Ishikawa (cell line): Measurements from ENCODE around the gene SH2B2.

Experiments used
- CEBPB ChIP-seq: IDR thresholded peaks from 2 replicates; pipeline ENCODE4 v1.6.1; 2012
- CREB1 ChIP-seq: IDR thresholded peaks from 2 replicates; pipeline ENCODE4 v1.6.1; 2012; ENCODE audit warnings: low read depth
- EGR1 ChIP-seq: IDR thresholded peaks from 2 replicates; pipeline ENCODE4 v1.6.1; 2012
- EP300 ChIP-seq: IDR thresholded peaks from 2 replicates; pipeline ENCODE4 v1.6.1; 2012; ENCODE audit warnings: borderline replicate concordance
- FOXM1 ChIP-seq: IDR thresholded peaks from 2 replicates; pipeline ENCODE4 v1.6.1; 2012; ENCODE audit warnings: low read depth, borderline replicate concordance
- MAX ChIP-seq: IDR thresholded peaks from 2 replicates; pipeline ENCODE4 v1.6.1; 2012
- NFIC ChIP-seq: IDR thresholded peaks from 2 replicates; pipeline ENCODE4 v1.6.1; 2012
- RAD21 ChIP-seq: IDR thresholded peaks from 2 replicates; pipeline ENCODE4 v1.6.1; 2012; ENCODE audit warnings: low read depth
- REST ChIP-seq: IDR thresholded peaks from 2 replicates; pipeline ENCODE4 v1.6.1; 2012; ENCODE audit warnings: low read depth, mild to moderate bottlenecking
- TAF1 ChIP-seq: IDR thresholded peaks from 2 replicates; pipeline ENCODE4 v1.6.1; 2012; ENCODE audit warnings: low read depth, mild to moderate bottlenecking
- TCF12 ChIP-seq: IDR thresholded peaks from 2 replicates; pipeline ENCODE4 v1.6.1; 2012; ENCODE audit warnings: low read depth
- TEAD4 ChIP-seq: IDR thresholded peaks from 2 replicates; pipeline ENCODE4 v1.6.1; 2012
- USF1 ChIP-seq: IDR thresholded peaks from 2 replicates; pipeline ENCODE4 v1.6.1; 2012
- YY1 ChIP-seq: IDR thresholded peaks from 2 replicates; pipeline ENCODE4 v1.6.1; 2012; ENCODE audit warnings: low read depth

GRCh38 chr7:102291916-102292267, 5.2 kb downstream of the SH2B2 start:
- no peak for TF ChIP-seq CREB1
- no peak for TF ChIP-seq USF1
- TF ChIP-seq NFIC: no peak
- no peak for TF ChIP-seq TEAD4
- TF ChIP-seq EP300: no peak
- TF ChIP-seq EGR1: no peak
- TF ChIP-seq REST: no peak
- TF ChIP-seq TCF12: no peak
- no peak for TF ChIP-seq RAD21
- TF ChIP-seq YY1: no peak
- no peak for TF ChIP-seq TAF1
- no peak for TF ChIP-seq FOXM1
- no peak for TF ChIP-seq CEBPB
- no peak for TF ChIP-seq MAX
